HepG2 (cell line): ENCODE results near the gene PACS2. TPM values are rescaled to one million over a fixed set of nuclear protein-coding genes. Genes with fewer than 3 reads are reported as not detected.
"Not testable (repeated sequence)": the region's sequence is repeated elsewhere in the genome, so short reads cannot be mapped to it uniquely, and the experiment has no call there.

Experiments
- ATAC-seq: fragments of 200-7000 bp; cut with Tn5 transposase; 3 replicates; pipeline ENCODE4 v1.9.1; 2020; ENCODE audit warnings: mild to moderate bottlenecking, moderate library complexity
- BruUV-seq: library from RNA; stranded (reverse); fragments of 400-500 nt; replicated peaks from 2 replicates; lab custom pipeline; 2021; lab: Mats Ljungman, UMichigan
- CTCF ChIA-PET: fragments of 300-600 bp; formaldehyde crosslinking; extraction: SDS; loops from one replicate; lab custom pipeline; 2021; ENCODE audit warnings: low total read pairs, inconsistent platforms, low intra/inter-chr PET ratio; lab: Yijun Ruan, JAX
- POLR2A ChIA-PET: fragments of 350-600 bp; sonication (Branson Sonifier 250); formaldehyde crosslinking; loops from one replicate; lab custom pipeline; 2020; ENCODE audit warnings: antibody characterized with exemption, inconsistent platforms; lab: Yijun Ruan, JAX
- DNase-seq: peaks from one replicate; pipeline ENCODE4 v3.0.0-alpha.2; 2015; ENCODE audit warnings: low spot score
- FAIRE-seq: peaks from 3 replicates; lab custom pipeline; 2011; peaks lifted over from hg19 to GRCh38; lab: Jason Lieb, UNC
- H2AFZ ChIP-seq: one replicate; pipeline ENCODE4 v1.6.1; 2011; ENCODE audit warnings: low read length, inconsistent platforms
- H3K27ac ChIP-seq: fragments of 300-600 bp; 3 replicates; pipeline ENCODE4 v1.8.0; 2011; ENCODE audit warnings: mixed run types, mild to moderate bottlenecking, mixed read lengths, low read length, inconsistent platforms; ENCODE audit not compliant: insufficient read depth; ENCODE audit errors: extremely low read length
- H3K27me3 ChIP-seq, 2 experiments: fragments of 200-600 bp in 1 of 2; 2 replicates in 1 of 2; 3 replicates in 1 of 2; pipeline versions ENCODE4 v1.6.0 to v1.8.0; 2011; ENCODE audit warnings: low read length in 2 of 2, mild to moderate bottlenecking in 2 of 2, moderate library complexity in 2 of 2, inconsistent platforms in 1 of 2; ENCODE audit not compliant: insufficient read depth in 2 of 2, control insufficient read depth in 1 of 2
- H3K36me3 ChIP-seq, 2 experiments: fragments of 200-600 bp in 1 of 2; replicated peaks in 1 of 2; 2 replicates in 1 of 2; 3 replicates in 1 of 2; pipeline versions ENCODE4 v1.5.1 to v1.8.0; 2011; ENCODE audit warnings: low read length in 2 of 2, inconsistent platforms in 1 of 2; ENCODE audit not compliant: insufficient read depth in 2 of 2, control insufficient read depth in 1 of 2
- H3K4me1 ChIP-seq: 2 replicates; pipeline ENCODE4 v1.5.1; 2012; ENCODE audit warnings: low read length, inconsistent platforms; ENCODE audit not compliant: insufficient read depth
- H3K4me2 ChIP-seq: 2 replicates; pipeline ENCODE4 v1.6.0; 2011; ENCODE audit warnings: low read depth, low read length, inconsistent platforms
- H3K4me3 ChIP-seq, 3 experiments: fragments of 200-600 bp in 1 of 3; sonication (generic), shearing (Covaris generic) in 1 of 3; replicated peaks in 1 of 3; 2 replicates each; pipeline ENCODE4 v1.5.1; 2011 to 2016; ENCODE audit warnings: low read length in 3 of 3, inconsistent platforms in 2 of 3, low read depth in 2 of 3, mild to moderate bottlenecking in 2 of 3, control low read depth in 1 of 3, mixed read lengths in 1 of 3; ENCODE audit not compliant: insufficient read depth in 1 of 3
- H3K79me2 ChIP-seq: one replicate; pipeline ENCODE4 v1.6.1; 2011; ENCODE audit warnings: low read length, inconsistent platforms; ENCODE audit not compliant: insufficient read depth
- H3K9ac ChIP-seq: 2 replicates; pipeline ENCODE4 v1.6.0; 2011; ENCODE audit warnings: mild to moderate bottlenecking, low read depth, low read length, inconsistent platforms; ENCODE audit not compliant: insufficient read depth
- H3K9me3 ChIP-seq: 2 replicates; pipeline ENCODE4 v1.5.1; 2012; ENCODE audit warnings: mild to moderate bottlenecking, low read length
- H4K20me1 ChIP-seq: 2 replicates; pipeline ENCODE4 v1.6.0; 2011; ENCODE audit warnings: inconsistent platforms, mild to moderate bottlenecking, low read length, moderate library complexity; ENCODE audit not compliant: insufficient read depth
- KMT2B ChIP-seq: IDR thresholded peaks from 2 replicates; pipeline ENCODE4 v1.6.1; 2016; ENCODE audit warnings: missing genetic modification reagents, missing compliant biosample characterization
- MTF1 ChIP-seq: sonication (generic); formaldehyde crosslinking; IDR thresholded peaks from 2 replicates; pipeline ENCODE4 v1.5.0; 2020; ENCODE audit warnings: missing genetic modification reagents
- NRL ChIP-seq: sonication (generic); formaldehyde crosslinking; IDR thresholded peaks from 2 replicates; pipeline ENCODE4 v1.5.0; 2020; ENCODE audit warnings: missing genetic modification reagents, mild to moderate bottlenecking, moderate library complexity, borderline replicate concordance
- PITX1 ChIP-seq: sonication (generic); formaldehyde crosslinking; IDR thresholded peaks from 2 replicates; pipeline ENCODE4 v1.5.1; 2020; ENCODE audit warnings: mild to moderate bottlenecking, missing genetic modification reagents
- ZBTB1 ChIP-seq: sonication (generic); formaldehyde crosslinking; IDR thresholded peaks from 2 replicates; pipeline ENCODE4 v1.4.0; 2020; ENCODE audit warnings: missing genetic modification reagents, borderline replicate concordance
- WGBS: methylation state at CpG from one replicate; pipeline ENCODE4 v1.1.6; 2017; ENCODE audit warnings: low lambda C conversion rate; 5-methylcytosine and 5-hydroxymethylcytosine counted together
- in situ Hi-C: cut with HindIII; loops from 2 replicates; pipeline ENCODE4 v1.10.0; 2017; ENCODE audit warnings: low pct_unique_long_range_greater_than_20kb; ENCODE audit not compliant: extremely low pct_ligation_motif_present
- intact Hi-C: fragments of 100-400 bp; cut with micrococcal nuclease; formaldehyde crosslinking; loops from one replicate; pipeline ENCODE4 v1.10.0; 2022; ENCODE audit not compliant: unreplicated experiment
- polyA plus RNA-seq, 8 experiments: library from polyadenylated mRNA; depleted of rRNA in 3 of 8; stranded (reverse) in 7 of 8; unstranded in 1 of 8; fragments of >200 nt; fragmentation: Illumina TruSeq in 4 of 8; extraction: Trizol in 4 of 8; gene quantifications; 2 replicates each; pipeline versions ENCODE4 v1.2.1 to v1.2.3, GENCODE V29; 2011 to 2016; ENCODE audit warnings: low read depth in 4 of 8, missing spikeins in 1 of 8, mixed read lengths in 1 of 8; ENCODE audit not compliant: insufficient read depth in 1 of 8
- total RNA-seq, 5 experiments: library from RNA; depleted of rRNA; stranded (reverse); fragments of >200 nt; fragmentation: Illumina TruSeq; extraction: Trizol; gene quantifications; 2 replicates each; pipeline ENCODE4 v1.2.3, GENCODE V29; 2016; ENCODE audit warnings: low read depth in 1 of 5
- TF ChIP-seq, protein P1 (sequence below): sonication (generic); formaldehyde crosslinking; IDR thresholded peaks from 2 replicates; pipeline ENCODE4 v1.4.0; 2020; ENCODE audit warnings: mild to moderate bottlenecking, missing genetic modification reagents
- TF ChIP-seq, protein P2 (sequence below): sonication (generic); formaldehyde crosslinking; IDR thresholded peaks from 2 replicates; pipeline ENCODE4 v1.4.0; 2020; ENCODE audit warnings: missing genetic modification reagents, borderline replicate concordance
- TF ChIP-seq, protein P3 (sequence below): sonication (generic); formaldehyde crosslinking; IDR thresholded peaks from 2 replicates; pipeline ENCODE4 v1.4.0; 2020; ENCODE audit warnings: mild to moderate bottlenecking, missing genetic modification reagents

The PACS2 gene
- total and polyA plus RNA-seq, 2 of the 13 experiments (the other 11 are each of a cell fraction or from before 2014, with no cell fraction given) = 23.6 to 27.6 TPM

DNA sequence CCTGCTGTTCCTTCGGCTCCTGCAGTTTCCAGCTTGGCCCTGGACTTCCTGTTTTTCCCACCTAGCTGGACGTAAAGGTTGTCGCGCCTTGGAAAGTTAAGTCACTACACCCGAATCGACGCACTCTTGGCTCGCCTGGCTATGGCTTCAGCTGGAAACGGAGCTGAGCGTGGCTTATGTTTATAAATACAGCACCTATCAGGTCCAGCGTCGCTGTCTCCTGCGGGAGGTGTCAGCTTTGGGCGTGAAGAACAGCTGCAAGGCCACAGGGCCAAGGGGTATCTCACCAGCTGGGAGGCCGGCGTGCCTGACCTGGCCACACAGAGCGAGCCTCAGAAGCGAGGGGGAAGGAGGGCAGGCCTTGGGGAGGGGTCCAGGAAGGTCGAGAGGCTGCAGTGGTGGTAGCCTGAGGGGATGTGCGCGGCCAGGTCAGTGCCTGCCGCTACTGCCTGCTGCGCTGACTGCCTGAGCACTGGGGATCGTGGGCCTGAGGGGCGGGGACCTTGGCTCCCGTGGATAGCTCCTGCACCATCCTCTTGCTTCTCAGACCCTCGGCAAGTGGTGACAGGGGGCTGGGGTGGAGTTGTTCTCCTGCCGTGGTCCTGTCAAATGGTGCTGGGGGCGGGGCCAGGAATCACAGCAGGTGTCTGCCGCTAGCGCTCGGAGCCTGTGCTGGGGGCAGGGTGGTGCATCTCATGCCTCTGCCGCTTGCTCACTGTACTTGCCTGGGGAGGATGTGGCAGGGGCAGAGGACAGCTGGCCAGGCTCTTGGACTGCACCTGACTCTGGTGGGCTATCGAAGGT lies 12.5 kb downstream of the PACS2 start (continued):
- TF ChIP-seq, protein P1, sequence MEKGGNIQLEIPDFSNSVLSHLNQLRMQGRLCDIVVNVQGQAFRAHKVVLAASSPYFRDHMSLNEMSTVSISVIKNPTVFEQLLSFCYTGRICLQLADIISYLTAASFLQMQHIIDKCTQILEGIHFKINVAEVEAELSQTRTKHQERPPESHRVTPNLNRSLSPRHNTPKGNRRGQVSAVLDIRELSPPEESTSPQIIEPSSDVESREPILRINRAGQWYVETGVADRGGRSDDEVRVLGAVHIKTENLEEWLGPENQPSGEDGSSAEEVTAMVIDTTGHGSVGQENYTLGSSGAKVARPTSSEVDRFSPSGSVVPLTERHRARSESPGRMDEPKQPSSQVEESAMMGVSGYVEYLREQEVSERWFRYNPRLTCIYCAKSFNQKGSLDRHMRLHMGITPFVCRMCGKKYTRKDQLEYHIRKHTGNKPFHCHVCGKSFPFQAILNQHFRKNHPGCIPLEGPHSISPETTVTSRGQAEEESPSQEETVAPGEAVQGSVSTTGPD (CRISPR knock-in tag) = no peak
- no peak for TF ChIP-seq MTF1 (CRISPR knock-in tag)
- no peak for TF ChIP-seq NRL (CRISPR knock-in tag)
- no peak for TF ChIP-seq ZBTB1 (CRISPR knock-in tag)
- TF ChIP-seq, protein P2, sequence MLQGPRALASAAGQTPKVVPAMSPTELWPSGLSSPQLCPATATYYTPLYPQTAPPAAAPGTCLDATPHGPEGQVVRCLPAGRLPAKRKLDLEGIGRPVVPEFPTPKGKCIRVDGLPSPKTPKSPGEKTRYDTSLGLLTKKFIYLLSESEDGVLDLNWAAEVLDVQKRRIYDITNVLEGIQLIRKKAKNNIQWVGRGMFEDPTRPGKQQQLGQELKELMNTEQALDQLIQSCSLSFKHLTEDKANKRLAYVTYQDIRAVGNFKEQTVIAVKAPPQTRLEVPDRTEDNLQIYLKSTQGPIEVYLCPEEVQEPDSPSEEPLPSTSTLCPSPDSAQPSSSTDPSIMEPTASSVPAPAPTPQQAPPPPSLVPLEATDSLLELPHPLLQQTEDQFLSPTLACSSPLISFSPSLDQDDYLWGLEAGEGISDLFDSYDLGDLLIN (CRISPR knock-in tag) = no peak
- TF ChIP-seq KMT2B (CRISPR knock-in tag) = no peak
- no peak for TF ChIP-seq PITX1 (CRISPR knock-in tag)
- TF ChIP-seq, protein P3, sequence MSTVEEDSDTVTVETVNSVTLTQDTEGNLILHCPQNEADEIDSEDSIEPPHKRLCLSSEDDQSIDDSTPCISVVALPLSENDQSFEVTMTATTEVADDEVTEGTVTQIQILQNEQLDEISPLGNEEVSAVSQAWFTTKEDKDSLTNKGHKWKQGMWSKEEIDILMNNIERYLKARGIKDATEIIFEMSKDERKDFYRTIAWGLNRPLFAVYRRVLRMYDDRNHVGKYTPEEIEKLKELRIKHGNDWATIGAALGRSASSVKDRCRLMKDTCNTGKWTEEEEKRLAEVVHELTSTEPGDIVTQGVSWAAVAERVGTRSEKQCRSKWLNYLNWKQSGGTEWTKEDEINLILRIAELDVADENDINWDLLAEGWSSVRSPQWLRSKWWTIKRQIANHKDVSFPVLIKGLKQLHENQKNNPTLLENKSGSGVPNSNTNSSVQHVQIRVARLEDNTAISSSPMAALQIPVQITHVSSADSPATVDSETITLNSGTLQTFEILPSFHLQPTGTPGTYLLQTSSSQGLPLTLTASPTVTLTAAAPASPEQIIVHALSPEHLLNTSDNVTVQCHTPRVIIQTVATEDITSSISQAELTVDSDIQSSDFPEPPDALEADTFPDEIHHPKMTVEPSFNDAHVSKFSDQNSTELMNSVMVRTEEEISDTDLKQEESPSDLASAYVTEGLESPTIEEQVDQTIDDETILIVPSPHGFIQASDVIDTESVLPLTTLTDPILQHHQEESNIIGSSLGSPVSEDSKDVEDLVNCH (CRISPR knock-in tag) = no peak

DNA sequence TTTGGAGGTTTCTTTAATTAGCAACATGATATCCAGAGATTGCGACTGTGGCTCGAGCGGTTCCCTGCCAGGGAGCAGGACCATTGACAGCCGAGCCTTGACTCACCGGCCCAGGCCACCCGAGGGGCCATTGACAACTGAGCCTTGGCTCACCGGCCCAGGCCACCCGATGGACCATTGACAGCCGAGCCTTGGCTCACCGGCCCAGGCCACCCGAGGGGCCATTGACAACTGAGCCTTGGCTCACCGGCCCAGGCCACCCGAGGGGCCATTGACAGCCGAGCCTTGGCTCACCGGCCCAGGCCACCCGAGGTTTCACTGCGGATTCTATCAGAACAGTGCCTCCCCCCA lies 13.1 kb downstream of the PACS2 start:
- H3K4me2 ChIP-seq, POLR2A ChIA-PET, DNase-seq, H3K9ac ChIP-seq, FAIRE-seq, H3K27me3 ChIP-seq, H4K20me1 ChIP-seq, H2AFZ ChIP-seq, BruUV-seq, H3K9me3 ChIP-seq, CTCF ChIA-PET, ATAC-seq, H3K36me3 ChIP-seq, in situ Hi-C loops, intact Hi-C loops, H3K4me3 ChIP-seq, H3K27ac ChIP-seq: not testable (repeated sequence)
- Histone ChIP-seq H3K4me1 (peaks cover 24% of the 10 kb centered on the region), H3K79me2 (peaks cover 23% of the 10 kb centered on the region)
- 88% methylated on average over 5 of the region's 17 CpGs for WGBS
